RWPE2 (cell line): ENCODE results near the gene GNPAT.

Experiments
- ATAC-seq: fragments of 200-7000 bp; cut with Tn5 transposase; 3 replicates; pipeline ENCODE4 v1.9.1; 2021; ENCODE audit warnings: low read depth
- DNase-seq: peaks from one replicate; pipeline ENCODE4 v3.0.0-alpha.2; 2020; ENCODE audit warnings: low spot score
- H3K27ac ChIP-seq: fragments of 450-650 bp; 2 replicates; pipeline ENCODE4 v1.5.1; 2017; ENCODE audit warnings: mild to moderate bottlenecking; ENCODE audit not compliant: poor library complexity, severe bottlenecking
- H3K27me3 ChIP-seq: fragments of 250-450 bp; sonication (Bioruptor Pico); 2 replicates; pipeline ENCODE4 v1.5.1; 2021; ENCODE audit warnings: mild to moderate bottlenecking, moderate library complexity; ENCODE audit not compliant: insufficient read depth, poor library complexity, severe bottlenecking
- H3K36me3 ChIP-seq: fragments of 250-450 bp; sonication (Bioruptor Pico); 2 replicates; pipeline ENCODE4 v1.5.1; 2020; ENCODE audit warnings: low read depth, mild to moderate bottlenecking, moderate library complexity
- H3K4me1 ChIP-seq: fragments of 250-450 bp; sonication (Bioruptor Pico); 2 replicates; pipeline ENCODE4 v1.5.1; 2021; ENCODE audit warnings: mild to moderate bottlenecking, moderate library complexity; ENCODE audit not compliant: insufficient read depth, poor library complexity, severe bottlenecking
- H3K4me3 ChIP-seq: fragments of 250-450 bp; sonication (Bioruptor Pico); 2 replicates; pipeline ENCODE4 v1.5.1; 2021; ENCODE audit warnings: mild to moderate bottlenecking, moderate library complexity; ENCODE audit not compliant: severe bottlenecking
- H3K9me3 ChIP-seq: fragments of 250-450 bp; sonication (Bioruptor Pico); 2 replicates; pipeline ENCODE4 v1.5.1; 2021; ENCODE audit warnings: mild to moderate bottlenecking, moderate library complexity; ENCODE audit not compliant: severe bottlenecking
- TF ChIP-seq, protein P1 (sequence below): fragments of 450-650 bp; IDR thresholded peaks from one replicate; pipeline ENCODE4 v1.5.1; 2017; ENCODE audit warnings: mild to moderate bottlenecking, moderate library complexity; ENCODE audit not compliant: poor library complexity, severe bottlenecking

GNPAT gene

DNA sequence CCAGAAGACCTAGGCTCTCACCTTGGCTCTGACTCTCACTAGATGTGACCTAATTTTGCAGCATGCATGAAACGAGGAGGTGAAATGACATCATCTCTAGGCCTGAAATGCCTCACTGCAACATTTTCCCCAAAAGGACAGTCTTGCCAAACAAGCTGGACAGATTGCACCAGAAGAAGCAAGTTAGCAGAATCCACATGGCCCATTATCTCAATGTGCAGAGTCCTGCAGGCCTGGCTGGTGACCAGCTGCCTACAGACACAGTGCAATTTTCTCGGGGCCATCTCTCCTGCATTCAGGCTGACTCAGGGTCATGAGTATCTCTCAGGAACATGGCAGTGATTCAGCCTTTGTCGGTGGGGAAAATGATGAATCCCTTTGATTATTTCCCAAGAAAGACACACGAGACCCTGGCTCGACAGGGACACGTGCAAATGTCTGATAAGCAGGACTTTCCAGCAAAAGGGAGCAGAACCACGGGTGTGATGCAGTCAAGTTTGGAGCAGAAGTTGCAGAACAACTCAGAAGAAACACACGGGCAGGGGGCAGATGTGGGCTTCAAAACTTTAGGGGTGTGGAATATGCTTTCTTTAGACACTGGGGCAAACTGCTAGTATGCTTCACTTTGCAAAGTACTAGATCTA is 40.5 kb upstream of the GNPAT start:
- H3K4me1 ChIP-seq, result no peaks in the 10 kb centered on the region
- H3K36me3 ChIP-seq, result no peaks in the 10 kb centered on the region
- H3K9me3 ChIP-seq, result no peaks in the 10 kb centered on the region
- DNase-seq (no peak), ATAC-seq (no peak)
- H3K4me3 ChIP-seq, result no peak overlapping the region
- TF ChIP-seq, protein P1, sequence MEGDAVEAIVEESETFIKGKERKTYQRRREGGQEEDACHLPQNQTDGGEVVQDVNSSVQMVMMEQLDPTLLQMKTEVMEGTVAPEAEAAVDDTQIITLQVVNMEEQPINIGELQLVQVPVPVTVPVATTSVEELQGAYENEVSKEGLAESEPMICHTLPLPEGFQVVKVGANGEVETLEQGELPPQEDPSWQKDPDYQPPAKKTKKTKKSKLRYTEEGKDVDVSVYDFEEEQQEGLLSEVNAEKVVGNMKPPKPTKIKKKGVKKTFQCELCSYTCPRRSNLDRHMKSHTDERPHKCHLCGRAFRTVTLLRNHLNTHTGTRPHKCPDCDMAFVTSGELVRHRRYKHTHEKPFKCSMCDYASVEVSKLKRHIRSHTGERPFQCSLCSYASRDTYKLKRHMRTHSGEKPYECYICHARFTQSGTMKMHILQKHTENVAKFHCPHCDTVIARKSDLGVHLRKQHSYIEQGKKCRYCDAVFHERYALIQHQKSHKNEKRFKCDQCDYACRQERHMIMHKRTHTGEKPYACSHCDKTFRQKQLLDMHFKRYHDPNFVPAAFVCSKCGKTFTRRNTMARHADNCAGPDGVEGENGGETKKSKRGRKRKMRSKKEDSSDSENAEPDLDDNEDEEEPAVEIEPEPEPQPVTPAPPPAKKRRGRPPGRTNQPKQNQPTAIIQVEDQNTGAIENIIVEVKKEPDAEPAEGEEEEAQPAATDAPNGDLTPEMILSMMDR, result no peak
- H3K27ac ChIP-seq, result no peak overlapping the region
- H3K27me3 ChIP-seq, result no peaks in the 10 kb centered on the region

DNA sequence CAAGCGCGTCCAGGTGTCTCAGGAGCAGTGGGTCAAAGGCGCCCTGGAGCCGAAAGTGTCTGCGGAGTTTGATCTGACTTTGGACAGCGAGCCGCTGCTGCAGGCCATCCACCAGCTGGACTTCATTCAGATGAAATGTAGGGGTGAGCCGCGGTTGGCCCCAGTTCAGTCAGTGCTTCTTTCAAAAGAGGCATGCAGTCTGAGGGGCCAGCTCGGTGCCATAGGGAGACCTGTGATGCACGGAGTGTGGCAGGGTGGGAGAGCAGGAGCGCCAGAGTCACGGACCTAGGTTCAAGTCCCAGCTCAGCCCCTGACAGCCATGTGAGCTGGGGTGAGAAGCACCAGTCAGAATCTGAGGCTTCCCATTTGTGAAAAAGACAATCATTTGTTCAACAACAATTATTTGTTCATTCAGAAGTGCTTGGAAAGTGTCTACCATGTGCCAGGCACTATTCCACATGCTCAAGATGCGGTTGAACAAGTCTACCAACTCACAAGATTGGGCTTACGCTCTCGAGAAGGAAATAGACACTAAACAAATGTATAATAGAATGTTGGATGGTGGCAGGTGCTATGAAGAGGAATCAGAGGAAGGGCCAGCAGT is 39.5 kb upstream of the GNPAT start:
- TF ChIP-seq, protein P1, result no peak
- Histone ChIP-seq H3K9me3 (no peaks in the 10 kb centered on the region), H3K27me3 (no peaks in the 10 kb centered on the region)

DNA sequence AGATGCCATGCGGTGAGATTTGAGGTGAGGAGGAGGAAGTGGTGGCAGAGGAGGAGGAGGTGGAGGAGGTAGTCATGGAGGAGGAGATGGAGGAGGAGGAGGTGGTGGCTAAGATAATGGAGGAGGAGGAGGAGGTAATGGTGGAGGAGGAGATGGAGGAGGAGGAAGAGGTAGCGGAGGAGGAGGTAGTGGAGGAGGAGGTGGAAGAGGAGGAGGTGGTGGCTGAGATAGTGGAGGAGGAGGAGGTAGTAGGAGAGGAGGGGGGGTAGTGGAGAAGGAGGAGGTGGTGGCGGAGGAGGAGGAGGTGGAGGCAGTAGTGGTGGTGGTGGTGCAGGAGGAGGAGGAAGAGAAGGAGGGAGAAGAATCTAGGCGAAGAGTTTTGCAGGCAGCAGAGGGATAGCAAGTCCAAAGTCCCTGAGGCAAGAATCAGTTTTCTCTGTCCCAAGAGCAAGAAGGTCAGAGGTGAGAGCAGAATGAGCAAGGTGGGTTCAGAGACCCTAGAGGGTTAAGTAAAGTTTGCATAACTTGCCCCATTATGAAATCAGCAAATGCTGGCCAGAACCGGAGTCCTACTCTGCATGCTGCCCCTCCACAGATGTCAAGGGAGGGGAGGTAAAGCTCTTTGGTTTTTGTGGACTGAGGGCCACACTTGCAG is 38.9 kb upstream of the GNPAT start:
- Histone ChIP-seq H3K4me1 (no peaks in the 10 kb centered on the region), H3K9me3 (no peaks in the 10 kb centered on the region), H3K4me3 (no peak overlapping the region), H3K27ac (no peak overlapping the region), H3K36me3 (no peaks in the 10 kb centered on the region), H3K27me3 (no peaks in the 10 kb centered on the region)
- TF ChIP-seq, protein P1, result no peak
- ATAC-seq (no peak), DNase-seq (no peak)

More for the DNA sequence above, 39.5 kb upstream of the GNPAT start:
- H3K4me3 ChIP-seq, result no peak overlapping the region
- ATAC-seq (no peak), DNase-seq (no peak)
- H3K27ac ChIP-seq, result no peak overlapping the region
- no peaks in the 10 kb centered on the region for H3K4me1 ChIP-seq
- no peaks in the 10 kb centered on the region for H3K36me3 ChIP-seq

DNA sequence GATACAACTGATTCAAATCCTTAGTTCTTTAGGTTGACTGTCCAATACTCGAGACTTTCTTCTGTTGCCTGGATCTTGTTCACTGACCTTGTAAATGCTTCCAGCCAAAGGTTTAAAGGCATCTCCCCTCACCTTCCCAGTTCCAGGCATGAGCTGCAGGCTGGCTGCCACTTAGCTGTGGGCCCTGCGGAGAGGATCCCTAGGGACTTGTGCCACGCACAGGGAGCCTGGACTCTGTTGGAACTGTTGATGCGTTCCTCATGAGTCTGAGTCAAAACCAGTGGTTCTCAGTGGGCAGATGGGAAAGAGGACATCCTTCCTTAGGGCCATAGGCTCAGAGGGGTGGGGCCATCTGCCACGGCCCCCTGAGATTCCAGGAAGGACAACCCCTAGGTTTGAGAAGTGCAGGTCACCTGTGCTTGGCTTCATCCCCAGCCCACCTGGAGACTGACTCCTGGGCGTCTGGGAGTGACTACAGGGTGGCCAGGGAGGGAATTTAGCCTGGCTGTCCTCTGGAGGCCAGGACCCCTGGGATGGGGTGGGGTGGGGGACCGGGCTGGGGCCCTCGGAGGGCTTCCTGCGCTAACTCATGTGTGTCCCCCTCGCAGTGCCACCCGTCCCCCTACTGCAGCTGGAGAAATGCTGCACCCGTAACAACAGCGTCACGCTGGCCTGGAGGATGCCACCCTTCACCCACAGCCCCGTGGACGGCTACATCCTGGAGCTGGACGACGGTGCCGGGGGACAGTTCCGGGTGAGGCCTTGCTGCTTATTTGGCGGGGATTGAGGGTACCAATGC is 37.6 kb upstream of the GNPAT start:
- no peaks in the 10 kb centered on the region for H3K27me3 ChIP-seq
- H3K9me3 ChIP-seq, result no peaks in the 10 kb centered on the region
- TF ChIP-seq, protein P1, result no peak
- no peak overlapping the region for H3K27ac ChIP-seq
- H3K4me3 ChIP-seq, result no peak overlapping the region
- no peak for DNase-seq
- no peaks in the 10 kb centered on the region for H3K36me3 ChIP-seq
- ATAC-seq, result no peak
- no peaks in the 10 kb centered on the region for H3K4me1 ChIP-seq
